K562 (cell line): ENCODE data around the gene ATP6V0E1. TPM values are rescaled to one million over a fixed set of nuclear protein-coding genes. Genes with fewer than 3 reads are reported as not detected.

Experiments used
- ARID1B ChIP-seq: fragments of 450-650 bp; IDR thresholded peaks from 2 replicates; pipeline ENCODE4 v1.6.1; 2016; ENCODE audit warnings: antibody characterized with exemption, mild to moderate bottlenecking, inconsistent platforms
- ASH1L ChIP-seq: fragments of 450-650 bp; IDR thresholded peaks from 2 replicates; pipeline ENCODE4 v1.6.1; 2018; ENCODE audit warnings: borderline replicate concordance, mild to moderate bottlenecking, low read depth; ENCODE audit not compliant: partially characterized antibody
- ATF1 ChIP-seq, 2 experiments: fragments of 450-650 bp in 1 of 2; IDR thresholded peaks; 2 replicates each; pipeline ENCODE4 v1.6.1; 2016; ENCODE audit warnings: missing compliant biosample characterization in 1 of 2, missing genetic modification characterization in 1 of 2
- EWSR1 ChIP-seq: fragments of 450-650 bp; IDR thresholded peaks from 2 replicates; pipeline ENCODE4 v1.6.1; 2018; ENCODE audit warnings: borderline replicate concordance, mild to moderate bottlenecking, low read depth, moderate library complexity; ENCODE audit not compliant: partially characterized antibody
- FOXK1 ChIP-seq: sonication (generic); formaldehyde crosslinking; IDR thresholded peaks from 2 replicates; pipeline ENCODE4 v1.8.0; 2022; ENCODE audit warnings: missing genetic modification reagents, mild to moderate bottlenecking, borderline replicate concordance
- ILK ChIP-seq: fragments of 450-650 bp; IDR thresholded peaks from 2 replicates; pipeline ENCODE4 v1.6.1; 2016; ENCODE audit warnings: missing genetic modification characterization, low read depth, mild to moderate bottlenecking, missing compliant biosample characterization, moderate library complexity, borderline replicate concordance
- KHSRP ChIP-seq: fragments of 450-650 bp; IDR thresholded peaks from 2 replicates; pipeline ENCODE4 v1.6.1; 2017
- MGA ChIP-seq: fragments of 450-650 bp; IDR thresholded peaks from 2 replicates; pipeline ENCODE4 v1.6.1; 2016; ENCODE audit warnings: mild to moderate bottlenecking, moderate library complexity
- NCOA1 ChIP-seq: fragments of 450-650 bp; IDR thresholded peaks from 2 replicates; pipeline ENCODE4 v1.6.1; 2016; ENCODE audit warnings: low read depth
- PATZ1 ChIP-seq: fragments of 250-450 bp; sonication (Bioruptor Pico); IDR thresholded peaks from 2 replicates; pipeline ENCODE4 v1.5.0; 2020; ENCODE audit warnings: mild to moderate bottlenecking, borderline replicate concordance
- TSC22D4 ChIP-seq: fragments of 450-650 bp; IDR thresholded peaks from 2 replicates; pipeline ENCODE4 v1.6.1; 2016; ENCODE audit warnings: missing genetic modification characterization, missing biosample characterization, control low read depth
- polyA plus RNA-seq, 8 experiments: library from polyadenylated mRNA; depleted of rRNA in 4 of 8; stranded (reverse) in 5 of 8; unstranded in 3 of 8; fragments of >200 nt; fragmentation: Nextera tagmentation in 2 of 8; fragmentation: Illumina TruSeq in 1 of 8; extraction: Ambion mirVana in 2 of 8; extraction: Trizol in 1 of 8; gene quantifications; 2 replicates each; pipeline versions ENCODE4 v1.2.1 to v1.2.3, GENCODE V29; 2011 to 2014; ENCODE audit warnings: inconsistent platforms in 1 of 8, missing spikeins in 1 of 8
- total RNA-seq, 7 experiments: library from RNA; depleted of rRNA in 6 of 7; stranded (reverse); fragments of >200 nt in 6 of 7; fragmentation: Illumina TruSeq in 2 of 7; extraction: Trizol in 2 of 7; gene quantifications; 2 replicates each; pipeline versions ENCODE4 v1.2.1 to v1.2.3, GENCODE V29; 2011 to 2021; ENCODE audit warnings: low replicate concordance in 1 of 7

The ATP6V0E1 gene
- total and polyA plus RNA-seq, 9 of the 15 experiments (the other 6 are each of a cell fraction or from before 2014, with no cell fraction given), result 63.8 to 395 (median 112) TPM

- TF ChIP-seq MGA (0 out of 2 replicates have a peak, but pooled peaks have one; percentile 19), TSC22D4 (tag) (no peak), EWSR1 (no peak), PATZ1 (CRISPR knock-in tag) (no peak), ATF1 (CRISPR knock-in tag; IDR thresholded peaks at IDR 0.05) (no peak), ATF1 (tag; IDR thresholded peaks at IDR 0.05) (peak; percentile 73), ARID1B (no peak), ILK (tag) (no peak), FOXK1 (no peak), NCOA1 (no peak), ASH1L (peak; percentile 90), KHSRP (no peak)
Measured at GRCh38 chr5:173055983-173056782, 72.6 kb downstream of the ATP6V0E1 start, which contains the start of gene CREBRF (continued).
